NCI-H1694 (cell line): ENCODE measurements around the gene PITX1.

Experiments used
- DNase-seq: peaks from one replicate; lab custom pipeline; 2025; lab: John Stamatoyannopoulos, UW

The PITX1 gene

GRCh38 chr5:135028791-135029476 is 5.1 kb downstream of the PITX1 start:
- DNase-seq: no peak

- no peak for DNase-seq
Measured at GRCh38 chr5:135027697-135028615, 6.1 kb downstream of the PITX1 start.

- DNase-seq: no peak
Measured at GRCh38 chr5:135027266-135027696, 6.7 kb downstream of the PITX1 start.

- DNase-seq: no peak
Measured at GRCh38 chr5:135026645-135027265, 7.3 kb downstream of the PITX1 start.

- no peak for DNase-seq
Measured at GRCh38 chr5:135025730-135026644, 8.0 kb downstream of the PITX1 start.

- DNase-seq: no peak
Measured at GRCh38 chr5:135024956-135025729, 8.9 kb downstream of the PITX1 start.

- no peak for DNase-seq
Measured at GRCh38 chr5:135020111-135020895, 13.7 kb downstream of the PITX1 start.

- DNase-seq: no peak
Measured at GRCh38 chr5:135019314-135019713, 14.7 kb downstream of the PITX1 start.

- DNase-seq: no peak
Measured at GRCh38 chr5:135018457-135018856, 15.6 kb downstream of the PITX1 start.

- no peak for DNase-seq
Measured at GRCh38 chr5:135016861-135017290, 17.2 kb downstream of the PITX1 start.

GRCh38 chr5:135015942-135016341 is 18.1 kb downstream of the PITX1 start:
- no peak for DNase-seq

GRCh38 chr5:135013947-135014570 is 20.0 kb downstream of the PITX1 start:
- DNase-seq: no peak

- no peak for DNase-seq
Measured at GRCh38 chr5:135013445-135013844, 20.6 kb downstream of the PITX1 start.

GRCh38 chr5:135012951-135013391 is 21.1 kb downstream of the PITX1 start:
- DNase-seq: no peak

GRCh38 chr5:135012033-135012588 is 21.9 kb downstream of the PITX1 start:
- no peak for DNase-seq

GRCh38 chr5:135011355-135012032 is 22.5 kb downstream of the PITX1 start:
- no peak for DNase-seq

- no peak for DNase-seq
Measured at GRCh38 chr5:135010502-135011354, 23.3 kb downstream of the PITX1 start.
